ENCODE results near the gene GRK6.

- no peak for TF ChIP-seq POLR2A (IDR thresholded peaks at IDR 0.05)
- TF ChIP-seq, protein P1, sequence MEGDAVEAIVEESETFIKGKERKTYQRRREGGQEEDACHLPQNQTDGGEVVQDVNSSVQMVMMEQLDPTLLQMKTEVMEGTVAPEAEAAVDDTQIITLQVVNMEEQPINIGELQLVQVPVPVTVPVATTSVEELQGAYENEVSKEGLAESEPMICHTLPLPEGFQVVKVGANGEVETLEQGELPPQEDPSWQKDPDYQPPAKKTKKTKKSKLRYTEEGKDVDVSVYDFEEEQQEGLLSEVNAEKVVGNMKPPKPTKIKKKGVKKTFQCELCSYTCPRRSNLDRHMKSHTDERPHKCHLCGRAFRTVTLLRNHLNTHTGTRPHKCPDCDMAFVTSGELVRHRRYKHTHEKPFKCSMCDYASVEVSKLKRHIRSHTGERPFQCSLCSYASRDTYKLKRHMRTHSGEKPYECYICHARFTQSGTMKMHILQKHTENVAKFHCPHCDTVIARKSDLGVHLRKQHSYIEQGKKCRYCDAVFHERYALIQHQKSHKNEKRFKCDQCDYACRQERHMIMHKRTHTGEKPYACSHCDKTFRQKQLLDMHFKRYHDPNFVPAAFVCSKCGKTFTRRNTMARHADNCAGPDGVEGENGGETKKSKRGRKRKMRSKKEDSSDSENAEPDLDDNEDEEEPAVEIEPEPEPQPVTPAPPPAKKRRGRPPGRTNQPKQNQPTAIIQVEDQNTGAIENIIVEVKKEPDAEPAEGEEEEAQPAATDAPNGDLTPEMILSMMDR (IDR thresholded peaks at IDR 0.05): no peak
Measured at GRCh38 chr5:177484902-177485549, 58.5 kb downstream of the GRK6 start.

Data from tibial nerve (tissue), 3 donors.